T-helper 1 cell treated with Interleukin-12 subunit alpha and Interleukin-12 subunit beta and Interleukin-4 antibody, amounts not matched to agents 30 μg/mL and 1 μg/mL, for 36 hours (primary cell): Measurements from ENCODE around the gene LAMB3.
A peak's percentile ranks its signal among the peaks of the same experiment; 100 is the strongest.

ENCODE experiments used
- H3K27ac Mint-ChIP-seq: one replicate; pipeline ENCODE4 v1.8.0; 2021; ENCODE audit warnings: mild to moderate bottlenecking, mixed read lengths
- H3K27me3 Mint-ChIP-seq: one replicate; pipeline ENCODE4 v1.8.0; 2021; ENCODE audit warnings: low read depth, mixed read lengths
- H3K36me3 Mint-ChIP-seq: one replicate; pipeline ENCODE4 v1.8.0; 2021; ENCODE audit warnings: low read depth, mixed read lengths
- H3K4me1 Mint-ChIP-seq: one replicate; pipeline ENCODE4 v1.8.0; 2021; ENCODE audit warnings: low read depth, mixed read lengths
- H3K4me3 Mint-ChIP-seq: one replicate; pipeline ENCODE4 v1.8.0; 2021; ENCODE audit warnings: mild to moderate bottlenecking, moderate library complexity, mixed read lengths
- H3K9me3 Mint-ChIP-seq: one replicate; pipeline ENCODE4 v1.8.0; 2021; ENCODE audit warnings: mixed read lengths

The LAMB3 gene

DNA sequence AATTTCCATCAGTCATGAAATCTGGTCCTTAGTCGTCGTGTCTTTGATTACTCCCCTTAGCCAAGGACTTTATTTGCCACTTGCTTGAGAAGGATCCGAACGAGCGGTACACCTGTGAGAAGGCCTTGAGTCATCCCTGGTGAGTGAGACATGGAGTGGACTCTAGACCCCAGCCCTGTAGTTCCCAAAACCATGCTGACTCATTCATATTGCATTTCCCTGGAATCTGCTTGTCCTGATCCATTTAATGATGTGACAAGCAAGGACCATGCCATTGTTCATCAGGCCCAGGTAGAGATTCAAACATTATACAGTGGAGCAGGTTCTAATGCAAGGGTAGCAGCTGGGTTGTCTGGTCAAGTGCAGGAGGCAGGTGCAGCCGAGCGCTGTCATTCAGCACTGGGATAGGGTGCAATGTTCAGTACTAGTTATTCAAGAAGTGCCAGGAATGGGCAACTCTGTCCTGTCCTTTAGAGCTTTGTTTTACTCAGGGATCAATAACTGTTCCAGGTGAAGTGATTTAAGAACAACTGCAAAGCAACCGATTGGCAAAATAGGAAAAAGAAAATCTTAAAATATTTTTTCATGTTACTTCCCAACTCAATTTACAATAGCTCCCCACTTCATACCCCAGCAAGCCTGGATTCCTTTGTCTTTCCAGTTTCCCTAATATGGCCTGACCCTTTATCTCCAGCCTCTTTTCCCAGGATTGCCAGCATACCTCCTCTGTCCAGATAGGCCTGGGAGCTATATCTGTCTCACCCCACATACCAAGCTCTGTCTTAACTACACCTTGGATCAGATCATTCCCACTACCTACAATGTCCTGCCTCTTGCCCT lies 42.2 kb downstream of the LAMB3 start:
- H3K27me3 Mint-ChIP-seq: no peaks in the 10 kb centered on the region
- no peak overlapping the region for H3K4me3 Mint-ChIP-seq
- peaks cover 15% of the 10 kb centered on the region for H3K4me1 Mint-ChIP-seq
- no peaks in the 10 kb centered on the region for H3K9me3 Mint-ChIP-seq
- H3K27ac Mint-ChIP-seq: no peak overlapping the region
- H3K36me3 Mint-ChIP-seq: peaks cover 3% of the 10 kb centered on the region

DNA sequence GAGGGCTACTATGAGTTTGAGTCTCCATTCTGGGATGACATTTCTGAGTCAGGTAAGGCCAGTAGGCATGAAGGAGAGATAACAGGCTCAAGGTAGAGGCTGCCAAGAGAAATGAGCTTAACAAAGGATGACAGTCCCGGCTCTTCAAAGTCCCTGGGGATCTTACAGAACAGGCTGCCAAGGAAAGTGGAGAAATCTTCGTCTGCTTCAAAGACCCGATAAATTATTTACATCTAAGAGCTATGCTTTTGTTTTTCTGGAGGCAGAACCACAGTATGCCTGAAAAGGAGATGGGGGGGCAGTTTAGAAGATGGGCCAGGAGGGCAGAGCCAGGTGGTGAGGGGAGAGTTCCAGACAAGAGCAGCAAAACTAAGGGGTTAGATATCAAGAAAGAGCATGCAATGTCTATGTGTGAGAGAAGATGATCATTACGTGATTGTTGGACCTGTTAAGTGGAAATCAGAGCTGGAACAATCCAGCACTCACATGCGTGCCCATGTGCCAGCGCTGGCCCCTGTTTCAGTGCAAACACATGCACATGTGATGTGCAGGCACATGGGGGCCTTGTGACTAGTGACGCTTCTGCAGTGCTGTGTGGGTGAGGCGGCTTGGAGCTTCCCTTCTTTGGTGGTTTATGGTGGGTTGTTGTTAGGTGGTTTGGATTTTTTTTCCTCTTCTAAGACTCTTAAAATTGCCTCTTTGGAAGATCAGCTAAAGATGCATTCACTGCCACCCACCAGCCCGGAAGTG lies 43.0 kb downstream of the LAMB3 start:
- H3K4me3 Mint-ChIP-seq: no peak overlapping the region
- no peaks in the 10 kb centered on the region for H3K9me3 Mint-ChIP-seq

DNA sequence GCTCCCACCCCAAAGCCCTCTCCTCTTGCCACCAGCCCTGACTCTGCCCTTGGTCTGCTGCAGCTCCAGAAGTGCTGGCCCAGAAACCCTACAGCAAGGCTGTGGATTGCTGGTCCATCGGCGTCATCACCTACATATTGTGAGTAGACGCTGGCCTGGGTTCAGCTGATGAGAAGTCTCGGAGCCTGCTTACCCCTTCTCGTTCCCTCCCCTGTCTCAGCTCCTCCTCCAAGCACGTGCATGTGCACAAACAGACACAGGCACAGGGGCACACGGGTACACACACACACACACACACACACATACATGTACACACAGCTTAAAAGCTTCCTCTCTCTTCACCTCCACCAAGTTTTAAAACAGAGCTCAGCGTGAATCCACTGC lies 44.4 kb downstream of the LAMB3 start:
- Mint-ChIP-seq H3K9me3 (no peaks in the 10 kb centered on the region), H3K27me3 (no peaks in the 10 kb centered on the region), H3K4me3 (no peak overlapping the region), H3K36me3 (no peaks in the 10 kb centered on the region), H3K27ac (no peak overlapping the region), H3K4me1 (peaks cover 17% of the 10 kb centered on the region)

More for the DNA sequence above, 43.0 kb downstream of the LAMB3 start:
- Mint-ChIP-seq H3K27me3 (no peaks in the 10 kb centered on the region), H3K36me3 (no peaks in the 10 kb centered on the region), H3K27ac (no peak overlapping the region), H3K4me1 (peaks cover 17% of the 10 kb centered on the region)

DNA sequence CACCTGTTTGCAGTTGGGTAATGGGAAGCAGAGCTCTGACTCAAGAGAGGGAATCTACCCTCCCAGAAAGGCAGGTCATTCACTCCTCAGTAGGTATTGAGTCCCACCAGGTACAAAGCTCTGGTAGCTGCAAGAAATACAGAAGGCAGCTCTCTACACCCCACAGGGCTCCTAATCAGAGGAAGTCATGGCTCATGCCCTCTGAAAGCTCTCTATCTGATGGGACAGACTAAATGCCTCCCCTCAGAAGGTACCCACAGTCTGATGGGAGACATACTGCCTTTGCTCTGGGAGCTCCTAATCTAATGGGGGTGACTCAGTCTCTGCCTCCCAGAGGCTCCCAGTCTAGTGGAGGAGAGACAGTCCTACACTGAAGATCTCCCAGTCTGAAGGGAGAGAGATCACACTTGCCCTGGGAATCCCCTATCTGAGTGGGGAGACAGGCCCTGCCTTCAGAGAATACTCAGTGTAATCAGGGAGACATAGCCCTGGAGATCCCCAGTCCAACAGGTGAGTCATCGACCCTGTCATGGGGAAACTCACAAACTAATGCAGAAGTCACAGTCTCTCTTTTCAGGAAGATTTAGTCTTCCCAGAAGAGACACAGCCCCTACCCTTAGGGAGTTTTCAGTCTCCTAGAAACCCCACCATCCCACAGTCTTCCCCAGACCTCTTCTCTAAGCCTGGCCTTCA lies 45.0 kb downstream of the LAMB3 start:
- H3K27ac Mint-ChIP-seq: no peak overlapping the region
- peaks cover 14% of the 10 kb centered on the region for H3K4me1 Mint-ChIP-seq
- H3K27me3 Mint-ChIP-seq: no peaks in the 10 kb centered on the region

DNA sequence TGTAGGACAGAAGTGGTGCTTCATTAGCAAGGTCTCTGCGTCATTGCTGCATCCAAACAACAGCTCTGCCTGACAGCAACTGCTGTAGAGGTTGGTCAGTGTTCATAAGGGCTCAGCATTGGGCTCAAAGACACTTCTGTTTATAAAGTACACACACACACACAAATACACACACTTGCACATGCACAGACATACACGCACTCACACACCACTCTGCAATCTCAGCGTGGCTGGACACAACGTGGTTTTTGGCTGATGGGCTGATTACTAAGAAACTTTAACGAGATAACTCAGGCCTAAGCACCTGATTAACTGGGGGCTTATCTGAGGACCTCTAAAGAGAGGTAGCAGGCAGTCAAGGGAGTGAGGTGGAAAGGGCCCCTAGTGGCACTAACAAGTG lies 48.3 kb downstream of the LAMB3 start:
- H3K4me1 Mint-ChIP-seq: peaks cover 12% of the 10 kb centered on the region
- H3K36me3 Mint-ChIP-seq: no peaks in the 10 kb centered on the region
- H3K4me3 Mint-ChIP-seq: no peak overlapping the region
- H3K27ac Mint-ChIP-seq: no peak overlapping the region
- H3K27me3 Mint-ChIP-seq: peaks cover 25% of the 10 kb centered on the region
- no peaks in the 10 kb centered on the region for H3K9me3 Mint-ChIP-seq

More for the DNA sequence above, 45.0 kb downstream of the LAMB3 start:
- Mint-ChIP-seq H3K9me3 (no peaks in the 10 kb centered on the region), H3K36me3 (no peaks in the 10 kb centered on the region), H3K4me3 (peak overlapping the region; percentile 8)

DNA sequence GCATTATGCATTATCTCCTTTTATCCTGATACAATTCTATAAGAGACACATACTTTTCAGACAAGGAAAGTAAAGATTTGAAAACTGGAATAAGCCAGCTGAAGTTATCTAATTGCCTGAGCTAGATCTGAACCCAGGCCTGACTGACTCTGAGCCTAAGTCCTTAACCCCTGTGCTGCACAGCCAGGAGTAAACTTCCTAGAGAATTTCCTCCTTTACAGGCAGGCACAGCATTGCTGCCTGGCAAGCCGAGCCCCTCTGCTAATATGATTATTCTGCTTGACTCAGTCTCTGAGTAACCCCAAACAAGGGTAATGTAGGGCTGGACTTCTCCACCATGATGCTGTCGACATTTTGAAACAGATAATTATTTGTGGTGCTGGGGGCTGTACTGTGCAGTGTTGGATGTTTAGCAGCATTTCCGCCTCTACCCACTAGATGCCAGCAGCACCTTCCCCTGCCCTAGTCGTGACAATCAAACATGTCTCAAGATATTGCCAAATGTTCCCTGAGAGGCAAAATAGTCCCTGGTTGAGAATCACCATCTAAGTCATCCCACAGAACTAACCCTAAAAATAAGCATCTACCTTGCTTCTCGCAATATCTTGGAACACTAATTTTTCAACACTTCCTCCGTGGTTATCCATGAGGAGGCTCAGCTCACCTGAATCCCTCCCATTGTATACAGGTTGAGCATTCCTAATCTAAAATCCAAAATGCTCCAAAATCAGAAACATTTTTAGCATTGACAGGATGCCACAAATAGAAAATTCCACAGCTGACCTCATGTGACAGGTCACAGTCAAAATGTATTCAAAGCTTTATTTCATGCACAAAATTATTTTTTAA lies 50.2 kb downstream of the LAMB3 start:
- no peaks in the 10 kb centered on the region for H3K36me3 Mint-ChIP-seq
- H3K4me1 Mint-ChIP-seq: peaks cover 12% of the 10 kb centered on the region
- H3K9me3 Mint-ChIP-seq: no peaks in the 10 kb centered on the region
- H3K4me3 Mint-ChIP-seq: no peak overlapping the region
- H3K27ac Mint-ChIP-seq: no peak overlapping the region
- H3K27me3 Mint-ChIP-seq: peaks cover 37% of the 10 kb centered on the region

DNA sequence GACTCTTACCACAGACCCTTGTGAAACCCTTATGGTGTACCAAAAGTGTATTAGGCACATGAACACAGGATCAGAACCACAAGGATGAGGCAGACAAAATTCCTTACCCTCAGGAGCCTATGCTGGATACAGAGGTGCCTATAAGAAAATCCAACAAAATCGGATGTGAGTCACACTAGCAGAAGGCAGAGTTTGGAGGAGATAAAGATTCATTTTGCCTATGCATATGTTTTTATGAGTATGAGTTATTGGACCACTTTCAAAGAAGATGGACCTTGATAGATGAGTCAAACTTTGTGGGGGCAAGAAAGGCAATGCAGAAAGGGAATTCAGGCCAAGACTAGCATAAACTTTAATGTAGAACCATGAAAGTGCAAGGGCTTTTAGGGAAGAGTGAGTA lies 51.7 kb downstream of the LAMB3 start:
- Mint-ChIP-seq H3K27me3 (peaks cover 47% of the 10 kb centered on the region), H3K36me3 (no peaks in the 10 kb centered on the region), H3K27ac (no peak overlapping the region), H3K4me3 (no peak overlapping the region), H3K4me1 (peaks cover 10% of the 10 kb centered on the region), H3K9me3 (no peaks in the 10 kb centered on the region)

DNA sequence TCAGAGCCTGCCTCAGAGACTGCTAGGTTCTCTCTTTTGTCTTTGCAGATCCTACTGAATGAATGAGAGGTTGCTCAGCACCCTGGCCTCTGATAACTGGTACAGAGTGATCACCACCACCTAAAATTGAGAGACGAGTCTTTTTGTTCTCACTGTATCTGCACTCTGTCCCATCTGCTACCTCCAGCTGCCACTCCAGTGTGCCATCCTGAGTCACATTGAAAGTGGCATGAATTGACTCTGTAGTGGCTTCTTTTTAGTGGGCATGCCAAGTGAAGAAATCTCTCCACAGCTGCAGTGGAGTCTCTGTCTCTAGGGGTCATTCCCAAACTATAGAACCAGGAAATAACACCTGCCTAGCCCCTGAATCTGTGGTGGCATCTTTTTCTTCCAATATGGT lies 54.0 kb downstream of the LAMB3 start:
- H3K9me3 Mint-ChIP-seq: no peaks in the 10 kb centered on the region
- no peak overlapping the region for H3K27ac Mint-ChIP-seq
- peaks cover 65% of the 10 kb centered on the region for H3K27me3 Mint-ChIP-seq

DNA sequence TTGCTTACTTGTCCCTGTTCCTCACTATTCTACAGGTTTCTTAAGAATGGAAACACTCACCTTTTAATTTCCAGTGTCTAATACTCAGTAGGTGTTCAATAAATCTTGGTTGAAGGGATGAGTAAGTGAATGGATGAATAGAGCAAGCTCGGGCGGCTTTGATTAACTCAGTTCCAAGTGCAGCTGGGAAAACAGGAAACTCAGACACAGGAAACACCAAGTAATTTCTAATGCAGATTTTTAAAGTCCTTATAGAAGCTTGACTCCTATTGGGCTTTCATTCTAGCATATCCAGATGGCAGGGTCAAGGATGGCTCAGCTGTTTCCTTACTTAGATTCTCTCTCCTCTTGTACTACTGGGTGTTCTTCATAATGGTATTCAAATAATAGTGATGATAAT lies 54.7 kb downstream of the LAMB3 start:
- peaks cover 70% of the 10 kb centered on the region for H3K27me3 Mint-ChIP-seq
- H3K9me3 Mint-ChIP-seq: no peaks in the 10 kb centered on the region
- H3K4me1 Mint-ChIP-seq: peaks cover 4% of the 10 kb centered on the region
- H3K4me3 Mint-ChIP-seq: no peak overlapping the region
- no peaks in the 10 kb centered on the region for H3K36me3 Mint-ChIP-seq
- H3K27ac Mint-ChIP-seq: no peak overlapping the region

More for the DNA sequence above, 54.0 kb downstream of the LAMB3 start:
- H3K4me1 Mint-ChIP-seq: peaks cover 4% of the 10 kb centered on the region
- no peak overlapping the region for H3K4me3 Mint-ChIP-seq
- H3K36me3 Mint-ChIP-seq: no peaks in the 10 kb centered on the region

DNA sequence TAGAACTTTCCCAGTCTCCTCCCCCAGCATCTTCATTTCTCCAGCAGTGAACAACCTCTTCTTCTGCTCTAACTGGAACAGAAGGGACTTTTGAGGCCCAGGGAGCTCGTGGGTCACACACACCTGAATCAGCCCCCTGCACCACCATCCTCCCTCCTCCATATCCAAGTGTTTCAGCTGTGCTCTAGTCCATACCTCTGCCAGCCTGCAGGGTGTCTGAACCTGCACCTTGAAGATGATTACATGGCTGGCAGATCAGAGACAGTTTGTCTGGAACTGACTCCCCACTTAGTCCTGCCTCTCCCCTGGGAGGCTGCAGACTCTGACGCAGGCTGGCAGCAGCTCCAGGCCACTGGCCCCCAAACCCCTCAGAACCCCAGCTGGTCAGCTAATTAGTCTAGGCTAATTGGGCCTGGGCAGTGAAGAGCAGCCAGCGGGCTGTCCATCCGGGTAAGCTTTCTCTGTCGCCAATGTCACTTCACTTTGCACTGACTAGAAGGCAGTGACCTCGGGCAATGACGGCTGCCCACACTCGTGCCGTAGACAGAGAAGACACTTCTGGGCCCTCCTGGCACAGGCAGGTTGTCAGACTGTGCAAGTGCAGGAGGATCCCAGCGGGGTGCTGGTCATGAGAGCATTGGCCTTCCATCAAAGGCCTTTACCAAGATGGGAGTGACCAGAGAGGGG lies 56.5 kb downstream of the LAMB3 start:
- H3K27ac Mint-ChIP-seq: no peak overlapping the region
- H3K27me3 Mint-ChIP-seq: peaks cover 70% of the 10 kb centered on the region
- H3K36me3 Mint-ChIP-seq: no peaks in the 10 kb centered on the region
- no peaks in the 10 kb centered on the region for H3K9me3 Mint-ChIP-seq
- H3K4me3 Mint-ChIP-seq: no peak overlapping the region
- H3K4me1 Mint-ChIP-seq: no peaks in the 10 kb centered on the region

DNA sequence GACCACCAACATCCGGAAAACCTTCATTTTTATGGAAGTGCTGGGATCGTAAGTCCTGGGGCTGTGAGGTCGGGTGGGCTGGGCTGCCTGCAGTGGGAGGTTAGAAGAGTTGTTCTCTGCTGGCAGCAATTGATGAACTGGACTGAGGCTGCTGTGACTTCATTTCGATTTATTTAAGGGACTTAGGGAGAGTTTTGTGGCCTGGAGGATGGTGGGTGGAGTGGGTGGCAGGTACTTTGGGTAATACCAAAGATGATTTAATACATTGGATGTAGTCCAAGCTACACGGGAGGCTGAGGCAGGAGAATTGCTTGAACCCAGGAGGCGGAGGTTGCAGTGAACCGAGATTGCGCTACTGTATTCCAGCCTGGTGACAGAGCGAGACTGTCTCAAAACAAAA lies 57.2 kb downstream of the LAMB3 start:
- Mint-ChIP-seq H3K4me3 (no peak overlapping the region), H3K36me3 (no peaks in the 10 kb centered on the region), H3K4me1 (no peaks in the 10 kb centered on the region), H3K27me3 (peaks cover 68% of the 10 kb centered on the region), H3K9me3 (no peaks in the 10 kb centered on the region), H3K27ac (no peak overlapping the region)

DNA sequence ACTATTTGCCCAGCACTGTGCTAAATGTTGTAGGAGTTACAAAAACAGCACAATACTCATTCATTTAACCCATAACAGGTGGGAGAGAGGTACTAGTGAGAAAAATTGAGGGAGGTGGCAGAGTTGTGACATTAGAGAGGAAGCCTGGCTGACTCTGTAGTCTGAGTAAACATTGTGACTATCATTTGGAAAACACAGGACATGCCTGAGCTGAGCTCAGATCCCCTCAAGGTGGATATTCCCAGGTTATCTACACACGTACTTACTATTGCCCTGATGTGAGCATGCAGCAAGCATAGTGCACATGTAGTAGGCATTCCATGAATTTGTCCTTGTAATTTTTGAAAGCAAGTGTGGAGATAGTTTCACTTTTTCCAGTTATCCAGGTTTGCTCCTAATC lies 57.8 kb downstream of the LAMB3 start:
- Mint-ChIP-seq H3K4me3 (no peak overlapping the region), H3K27ac (no peak overlapping the region), H3K27me3 (peaks cover 68% of the 10 kb centered on the region), H3K36me3 (no peaks in the 10 kb centered on the region), H3K4me1 (no peaks in the 10 kb centered on the region), H3K9me3 (no peaks in the 10 kb centered on the region)

DNA sequence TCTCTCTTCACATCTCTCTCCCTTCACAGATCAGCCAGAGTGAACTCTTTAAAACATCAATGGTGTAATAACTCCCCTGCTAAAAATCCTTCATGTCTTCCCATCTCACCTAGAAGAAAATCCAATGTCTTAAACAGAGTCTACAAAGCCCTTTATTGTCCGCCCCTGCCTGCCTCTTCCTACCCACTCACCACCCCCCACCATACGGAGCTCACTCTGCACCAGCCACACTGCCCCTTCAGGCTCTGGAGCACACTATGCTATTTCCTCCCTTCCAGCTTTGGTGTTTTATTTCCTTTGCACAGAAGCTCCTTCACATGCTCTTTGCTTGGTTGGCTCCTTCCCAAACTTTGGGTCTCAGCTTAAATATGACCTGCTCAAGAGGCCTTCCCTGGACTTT lies 58.5 kb downstream of the LAMB3 start:
- Mint-ChIP-seq H3K4me3 (no peak overlapping the region), H3K27ac (no peak overlapping the region), H3K9me3 (no peaks in the 10 kb centered on the region), H3K36me3 (no peaks in the 10 kb centered on the region), H3K4me1 (no peaks in the 10 kb centered on the region), H3K27me3 (peaks cover 61% of the 10 kb centered on the region)
